Transverse colon (tissue), 4 donors: ENCODE results near the gene LILRA6. TPM values are rescaled to one million over a fixed set of nuclear protein-coding genes. Genes with fewer than 3 reads are reported as not detected.
"Not testable (repeated sequence)": the region's sequence is repeated elsewhere in the genome, so short reads cannot be mapped to it uniquely, and the experiment has no call there.

Experiments
- DNase-seq: peaks from one replicate; pipeline ENCODE4 v3.0.0-alpha.2; 2019
- H3K27ac ChIP-seq, 4 donors: fragments of 200-600 bp; sonication (generic); 2 replicates each; pipeline ENCODE4 v1.5.1; 2016 to 2018; ENCODE audit warnings: inconsistent platforms in 4 of 4
- H3K27me3 ChIP-seq: fragments of 200-600 bp; sonication (generic); 2 replicates; pipeline ENCODE4 v1.5.1; 2017; ENCODE audit warnings: inconsistent platforms
- H3K36me3 ChIP-seq, 4 donors: fragments of 200-600 bp; sonication (generic); 2 replicates each; pipeline ENCODE4 v1.5.1; 2017 to 2019; ENCODE audit warnings: inconsistent platforms in 4 of 4
- H3K4me1 ChIP-seq, 4 donors: fragments of 200-600 bp; sonication (generic); 2 replicates each; pipeline ENCODE4 v1.5.1; 2017 to 2020; ENCODE audit warnings: inconsistent platforms in 4 of 4
- H3K4me3 ChIP-seq, 4 donors: fragments of 200-600 bp; sonication (generic); 1 replicate in 1 of 4; 2 replicates in 3 of 4; pipeline versions ENCODE4 v1.5.1 to v1.6.1; 2017 to 2019; ENCODE audit warnings: inconsistent platforms in 4 of 4
- H3K9me3 ChIP-seq, 2 donors: fragments of 200-600 bp; sonication (generic); 2 replicates each; pipeline ENCODE4 v1.5.1; 2017 to 2019; ENCODE audit warnings: inconsistent platforms in 2 of 2
- EP300 ChIP-seq: sonication (generic); formaldehyde crosslinking; IDR thresholded peaks from one replicate; pipeline ENCODE4 v1.6.1; 2017; ENCODE audit warnings: antibody characterized with exemption, low read depth
- POLR2A ChIP-seq: fragments of 450-650 bp; IDR thresholded peaks from one replicate; pipeline ENCODE4 v1.6.1; 2016; ENCODE audit warnings: antibody characterized with exemption, mild to moderate bottlenecking, moderate library complexity
- POLR2AphosphoS5 ChIP-seq, 3 donors: sonication (generic); formaldehyde crosslinking; IDR thresholded peaks; one replicate each; pipeline ENCODE4 v1.6.1; 2016; ENCODE audit warnings: antibody characterized with exemption in 3 of 3
- whole genome bisulfite sequencing, 2 donors: methylation state at CpG; one replicate each; pipeline ENCODE4 v1.1.5; 2018; ENCODE audit warnings: low coverage in 1 of 2; 5-methylcytosine and 5-hydroxymethylcytosine counted together
- in situ Hi-C, 4 donors: fragments of 200-750 bp; cut with MboI; loops; one replicate each; pipeline versions ENCODE4 v1.15.0 to v1.15.1; 2017; ENCODE audit warnings: low sequenced_read_pairs in 3 of 4, low pct_ligation_motif_present in 1 of 4, low pct_unique_long_range_greater_than_20kb in 1 of 4
- intact Hi-C: fragments of 100-400 bp; cut with DNase I; formaldehyde crosslinking; loops from one replicate; pipeline ENCODE4 v1.15.1; 2023; ENCODE audit warnings: low total_unique reads
- total RNA-seq, 4 donors: library from RNA; depleted of rRNA; stranded (reverse); fragments of >200 nt; gene quantifications; one replicate each; pipeline ENCODE4 v1.1.0, GENCODE V29; 2016
- TF ChIP-seq, protein P1 (sequence below), 5 experiments: fragments of 200-600 bp in 3 of 5; fragments of 450-650 bp in 2 of 5; sonication (generic) in 3 of 5; IDR thresholded peaks; 1 replicate in 2 of 5; 2 replicates in 3 of 5; pipeline ENCODE4 v1.5.1; 2016 to 2017; ENCODE audit warnings: antibody characterized with exemption in 5 of 5, inconsistent platforms in 3 of 5, mild to moderate bottlenecking in 2 of 5, moderate library complexity in 1 of 5

The LILRA6 gene
- total RNA-seq, 4 donors from 2014 or later, result 0.79 to 1.4 (median 1.1) TPM; not detected in 1

DNA sequence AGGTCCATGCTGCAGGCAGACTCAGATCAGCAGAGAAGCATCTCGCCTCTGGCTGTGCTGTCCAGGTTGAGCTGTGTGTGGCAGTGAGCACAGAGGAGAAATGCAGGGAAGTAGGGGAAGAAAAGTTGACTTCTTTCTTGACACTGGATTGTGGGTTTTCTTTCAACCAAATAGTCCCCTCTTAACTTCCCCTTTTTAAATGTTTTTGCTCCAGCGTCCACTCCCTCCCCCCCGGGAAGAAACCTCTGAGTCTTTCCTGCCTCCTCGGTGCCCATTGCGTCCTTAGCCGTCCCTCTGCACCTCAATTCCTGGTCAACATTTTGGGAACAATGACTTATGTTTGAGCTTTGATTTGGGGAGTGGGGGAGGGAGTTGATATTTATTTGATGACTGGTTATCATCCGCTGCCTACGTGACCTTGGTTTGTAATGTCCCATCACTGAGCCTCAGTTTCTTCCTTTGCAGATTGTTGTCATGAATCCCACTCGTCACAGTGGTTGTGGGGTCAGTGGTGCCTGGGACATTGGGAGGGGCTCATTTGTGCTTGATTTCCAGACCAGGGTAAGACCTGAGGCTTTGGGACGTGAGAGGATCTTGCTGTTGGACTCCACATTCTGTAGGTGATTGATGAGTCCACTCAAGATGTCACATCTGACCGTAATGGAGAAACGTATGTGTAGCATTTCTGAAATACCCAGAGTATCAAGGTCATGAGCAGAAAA is 38.6 kb upstream of the LILRA6 start, which contains the start of gene LILRB2:
Gene LILRB2 (minus strand): TSS at position 104 of the 722 bp plus-strand sequence. CDS start 614 bp downstream, outside the sequence.
- in situ Hi-C loops (loop anchor here in 1 of 4 donors (5.0 kb wide), 1 partner anchor 306 kb away; no protein-coding TSS in a partner anchor), intact Hi-C loops (no loop called here)
- Histone ChIP-seq H3K36me3 (no peaks in the 10 kb centered on the region), H3K9me3 (no peaks in the 10 kb centered on the region), H3K4me1 (no peaks in the 10 kb centered on the region), H3K27me3 (no peaks in the 10 kb centered on the region), H3K27ac (peak within 1 kb of the TSS in 3 of 4 donors; percentile 20 to 30 (median 29)), H3K4me3 (no peak within 1 kb of the TSS)
- 60 to 75% methylated on average over 5 to 12 of the region's 12 CpGs for WGBS, 2 donors
- no peak for DNase-seq
- TF ChIP-seq, protein P1, sequence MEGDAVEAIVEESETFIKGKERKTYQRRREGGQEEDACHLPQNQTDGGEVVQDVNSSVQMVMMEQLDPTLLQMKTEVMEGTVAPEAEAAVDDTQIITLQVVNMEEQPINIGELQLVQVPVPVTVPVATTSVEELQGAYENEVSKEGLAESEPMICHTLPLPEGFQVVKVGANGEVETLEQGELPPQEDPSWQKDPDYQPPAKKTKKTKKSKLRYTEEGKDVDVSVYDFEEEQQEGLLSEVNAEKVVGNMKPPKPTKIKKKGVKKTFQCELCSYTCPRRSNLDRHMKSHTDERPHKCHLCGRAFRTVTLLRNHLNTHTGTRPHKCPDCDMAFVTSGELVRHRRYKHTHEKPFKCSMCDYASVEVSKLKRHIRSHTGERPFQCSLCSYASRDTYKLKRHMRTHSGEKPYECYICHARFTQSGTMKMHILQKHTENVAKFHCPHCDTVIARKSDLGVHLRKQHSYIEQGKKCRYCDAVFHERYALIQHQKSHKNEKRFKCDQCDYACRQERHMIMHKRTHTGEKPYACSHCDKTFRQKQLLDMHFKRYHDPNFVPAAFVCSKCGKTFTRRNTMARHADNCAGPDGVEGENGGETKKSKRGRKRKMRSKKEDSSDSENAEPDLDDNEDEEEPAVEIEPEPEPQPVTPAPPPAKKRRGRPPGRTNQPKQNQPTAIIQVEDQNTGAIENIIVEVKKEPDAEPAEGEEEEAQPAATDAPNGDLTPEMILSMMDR (IDR thresholded peaks at IDR 0.05), result no peak
- TF ChIP-seq POLR2A (no peak), EP300 (no peak), POLR2AphosphoS5 (IDR thresholded peaks at IDR 0.05) (no peak)

DNA sequence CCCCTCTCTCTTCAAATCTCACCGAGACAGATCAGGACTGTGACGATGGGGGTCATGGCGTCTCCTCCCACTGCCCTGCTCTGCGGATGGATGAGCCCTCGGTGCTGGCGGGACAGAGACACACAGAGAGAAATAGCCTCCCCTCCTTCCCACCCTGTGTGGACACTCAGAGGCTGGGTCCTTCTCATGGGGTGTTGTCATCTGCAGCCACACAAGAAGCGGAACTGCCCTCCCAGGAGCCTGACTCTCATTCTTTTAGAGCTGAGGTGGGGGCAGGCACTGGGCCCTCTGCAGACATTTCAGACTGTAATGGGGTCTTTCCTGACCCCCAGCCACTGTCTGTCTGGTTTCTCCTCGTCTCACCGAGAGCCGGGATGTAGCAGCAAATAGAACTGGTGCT is 37.9 kb upstream of the LILRA6 start:
- in situ Hi-C loops, result loop anchor here in 1 of 4 donors (5.0 kb wide), 1 partner anchor 307 kb away; no protein-coding TSS in a partner anchor
- H3K4me3 ChIP-seq, DNase-seq, H3K36me3 ChIP-seq, H3K9me3 ChIP-seq, intact Hi-C loops, H3K27me3 ChIP-seq, H3K4me1 ChIP-seq: not testable (repeated sequence)
- 56 to 63% methylated on average over 3 to 10 of the region's 10 CpGs for WGBS, 2 donors
- peak overlapping the region in 3 of 4 donors; percentile 20 to 30 (median 29) for H3K27ac ChIP-seq

DNA sequence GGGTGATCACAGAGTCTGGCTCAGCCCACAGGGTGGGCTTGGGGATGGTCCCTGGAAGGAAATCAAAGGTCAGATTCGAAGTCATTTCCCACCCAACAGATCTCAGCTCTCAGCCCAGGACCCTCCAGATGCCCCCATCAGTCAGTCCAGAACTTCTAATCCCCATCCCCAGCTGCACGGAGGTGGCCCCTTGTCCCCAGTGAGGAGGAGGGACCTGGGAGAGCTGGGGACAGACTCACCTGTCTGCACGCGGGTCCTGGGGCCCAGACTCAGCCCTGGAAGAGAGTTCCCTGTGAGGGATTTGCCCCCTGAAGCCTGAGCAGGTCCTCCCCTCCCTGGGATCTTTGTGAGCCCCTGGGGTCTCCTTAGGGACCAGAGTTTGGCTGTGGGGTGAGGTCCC is 37.4 kb upstream of the LILRA6 start:
- H3K4me3 ChIP-seq, H3K27me3 ChIP-seq: not testable (repeated sequence)
- WGBS, 2 donors, result 28% methylated on average over 4 of the region's 4 CpGs; no CpG with 5 or more reads in 1 of the 2 donors

DNA sequence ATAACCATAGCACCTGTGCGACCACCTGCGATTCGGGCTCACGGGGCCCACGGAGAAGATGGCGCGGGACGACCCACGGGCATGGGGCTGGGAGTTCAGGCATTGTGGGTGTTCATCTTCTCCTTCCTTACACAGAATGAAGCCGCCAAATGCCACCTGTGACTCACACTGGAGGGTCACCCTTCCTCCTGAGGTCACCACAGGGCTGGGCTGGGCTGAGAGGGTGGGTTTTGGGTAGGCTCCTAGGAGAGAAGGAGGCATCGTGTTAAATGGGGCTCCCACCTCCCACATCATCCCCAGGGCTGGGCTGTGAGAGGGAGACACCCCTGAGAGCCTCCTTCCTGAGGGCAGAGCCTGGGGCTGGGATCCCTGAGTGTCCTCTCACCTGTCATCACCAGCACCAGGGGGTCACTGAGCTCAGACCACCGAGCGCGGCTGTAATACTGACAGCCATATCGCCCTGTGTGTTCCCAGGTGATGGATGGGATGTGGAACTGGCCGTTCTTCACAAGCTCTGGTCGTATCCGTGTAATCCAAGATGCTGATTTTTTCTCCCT is 36.9 kb upstream of the LILRA6 start:
- no peak for TF ChIP-seq EP300
- no peak for TF ChIP-seq POLR2AphosphoS5 (IDR thresholded peaks at IDR 0.05)
- TF ChIP-seq, protein P1 (IDR thresholded peaks at IDR 0.05), result no peak
- no peak for TF ChIP-seq POLR2A
- no peak overlapping the region for H3K27ac ChIP-seq
- no peaks in the 10 kb centered on the region for H3K4me1 ChIP-seq
- 86% methylated on average over 17 of the region's 18 CpGs; no CpG with 5 or more reads in 1 of the 2 donors for WGBS, 2 donors
- in situ Hi-C loops, result no loop called here
- no peak for DNase-seq
- intact Hi-C loops, result no loop called here
- no peaks in the 10 kb centered on the region for H3K36me3 ChIP-seq
- H3K9me3 ChIP-seq, result no peaks in the 10 kb centered on the region
- no peaks in the 10 kb centered on the region for H3K27me3 ChIP-seq
- H3K4me3 ChIP-seq, result no peak overlapping the region

More for the DNA sequence above, 37.4 kb upstream of the LILRA6 start:
- H3K27ac ChIP-seq, result peak overlapping the region in 1 of 4 donors; percentile 20
- H3K4me1 ChIP-seq, DNase-seq, H3K9me3 ChIP-seq, intact Hi-C loops, H3K36me3 ChIP-seq: not testable (repeated sequence)
- in situ Hi-C loops, result loop anchor here in 1 of 4 donors (5.0 kb wide), 1 partner anchor 307 kb away; no protein-coding TSS in a partner anchor

DNA sequence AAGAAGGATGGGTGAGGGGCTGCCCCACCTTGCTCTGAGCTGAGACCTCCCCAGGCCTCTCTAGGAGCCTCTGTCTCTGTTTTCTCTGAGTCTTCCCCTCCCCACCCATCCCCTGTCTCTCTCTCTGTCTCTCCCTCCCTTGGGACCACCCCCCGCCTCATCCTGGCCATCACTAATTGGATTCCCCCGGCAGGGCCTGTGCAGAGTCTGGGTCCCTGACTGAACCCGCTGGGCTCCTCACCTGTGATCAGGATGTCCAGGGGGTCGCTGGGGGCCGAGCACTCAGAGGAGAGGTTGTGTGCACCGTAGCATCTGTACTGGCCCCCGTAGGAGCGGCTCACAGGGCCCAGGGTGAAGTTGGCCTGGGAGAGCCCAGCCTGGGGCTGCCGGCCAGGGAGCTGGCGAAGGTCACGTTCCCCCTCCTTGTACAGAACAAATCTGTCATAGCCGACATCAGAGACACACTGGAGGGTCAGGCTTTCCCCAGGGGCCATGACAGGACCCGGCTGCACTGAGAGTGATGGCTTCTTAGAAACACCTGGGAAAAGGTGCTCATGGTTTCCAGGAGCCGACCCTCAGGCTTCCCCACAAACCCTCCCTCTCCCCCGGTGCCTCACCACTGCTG is 36.1 kb upstream of the LILRA6 start:
- H3K4me1 ChIP-seq, H3K9me3 ChIP-seq, H3K4me3 ChIP-seq, H3K36me3 ChIP-seq, H3K27me3 ChIP-seq, DNase-seq, in situ Hi-C loops, H3K27ac ChIP-seq, intact Hi-C loops: not testable (repeated sequence)
- WGBS, 2 donors, result 91% methylated on average over 7 of the region's 15 CpGs; no CpG with 5 or more reads in 1 of the 2 donors

DNA sequence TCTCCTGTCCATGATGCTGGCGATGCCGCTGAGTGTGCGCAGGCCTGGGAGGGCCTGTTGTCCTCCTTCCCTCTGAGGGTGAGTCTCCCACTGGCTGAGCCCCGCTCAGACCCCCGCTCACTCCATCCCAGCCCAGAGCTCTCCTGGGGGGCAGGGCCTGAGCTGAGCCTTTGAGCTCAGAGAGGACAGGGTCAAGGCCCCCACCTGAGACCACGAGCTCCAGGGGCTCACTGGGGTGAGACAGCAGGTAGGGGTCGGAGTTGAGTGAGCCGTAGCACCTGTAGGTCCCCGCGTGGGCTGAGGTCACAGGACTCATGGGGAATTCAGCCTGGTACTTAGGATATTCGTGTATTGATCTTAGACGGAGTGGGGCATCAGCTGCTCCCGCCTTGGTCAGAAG is 35.5 kb upstream of the LILRA6 start:
- DNase-seq, in situ Hi-C loops, H3K4me3 ChIP-seq: not testable (repeated sequence)

DNA sequence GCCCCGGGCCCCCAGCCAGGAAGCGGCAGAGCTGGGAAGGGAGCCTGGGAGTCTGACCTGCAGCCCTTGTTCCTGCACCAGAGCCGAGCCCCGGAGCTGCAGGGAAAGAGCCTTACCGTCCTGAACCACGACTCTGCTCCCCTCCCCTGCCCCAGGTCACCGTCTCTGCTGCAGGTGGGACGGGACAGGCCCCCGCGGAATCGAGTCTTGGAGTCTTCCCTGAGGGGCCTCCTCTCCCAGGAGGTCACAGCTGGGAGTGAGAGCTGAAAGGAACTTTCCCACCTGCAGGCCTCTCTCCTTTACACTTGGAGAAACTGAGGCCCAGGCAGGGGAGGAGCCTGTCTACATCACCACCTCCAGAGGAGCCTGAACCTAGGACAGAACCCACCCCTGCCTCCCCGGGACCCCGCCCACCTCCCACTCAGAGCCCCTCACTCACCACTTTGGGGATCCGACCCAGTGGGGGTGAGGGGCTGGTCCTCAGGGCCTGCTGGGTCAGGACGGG is 34.6 kb upstream of the LILRA6 start:
- H3K27me3 ChIP-seq, in situ Hi-C loops, H3K4me3 ChIP-seq, H3K36me3 ChIP-seq, intact Hi-C loops, H3K4me1 ChIP-seq, DNase-seq, H3K9me3 ChIP-seq, H3K27ac ChIP-seq: not testable (repeated sequence)
- 67% methylated on average over 13 of the region's 15 CpGs; no CpG with 5 or more reads in 1 of the 2 donors for WGBS, 2 donors

More for the DNA sequence above, 35.5 kb upstream of the LILRA6 start:
- H3K9me3 ChIP-seq, H3K27ac ChIP-seq, H3K27me3 ChIP-seq, H3K4me1 ChIP-seq, H3K36me3 ChIP-seq, intact Hi-C loops: not testable (repeated sequence)
- WGBS, 2 donors, result 81% methylated on average over 13 of the region's 13 CpGs; no CpG with 5 or more reads in 1 of the 2 donors
